Right lobe of liver (tissue), 6 donors: ENCODE results near the gene CPSF2. TPM values are rescaled to one million over a fixed set of nuclear protein-coding genes. Genes with fewer than 3 reads are reported as not detected.

Source experiments
- ATAC-seq, 4 donors: fragments of 200-7000 bp; cut with Tn5 transposase; one replicate each; pipeline ENCODE4 v1.9.1; 2020; ENCODE audit warnings: mild to moderate bottlenecking in 4 of 4, moderate library complexity in 4 of 4
- DNase-seq, 3 donors: peaks; one replicate each; pipeline ENCODE4 v3.0.0-alpha.2; 2020
- H3K27ac ChIP-seq, 3 donors: fragments of 200-600 bp; one replicate each; pipeline ENCODE4 v1.8.0; 2022
- H3K27me3 ChIP-seq, 2 donors: fragments of 200-600 bp; one replicate each; pipeline ENCODE4 v1.8.0; 2022
- H3K36me3 ChIP-seq, 4 donors: fragments of 200-600 bp; sonication (generic) in 1 of 4; one replicate each; pipeline versions ENCODE4 v1.5.1 to v1.8.0; 2017 to 2022; ENCODE audit warnings: control low read depth in 1 of 4
- H3K4me1 ChIP-seq, 4 donors: fragments of 200-600 bp; sonication (generic) in 1 of 4; one replicate each; pipeline versions ENCODE4 v1.5.1 to v1.8.0; 2017 to 2022; ENCODE audit warnings: control low read depth in 1 of 4
- H3K4me3 ChIP-seq, 3 donors: fragments of 200-600 bp; one replicate each; pipeline ENCODE4 v1.8.0; 2022
- H3K9me3 ChIP-seq, 4 donors: fragments of 200-600 bp; sonication (generic) in 1 of 4; one replicate each; pipeline versions ENCODE4 v1.5.1 to v1.8.0; 2017 to 2022; ENCODE audit warnings: control low read depth in 1 of 4
- POLR2A ChIP-seq: fragments of 450-650 bp; IDR thresholded peaks from one replicate; pipeline ENCODE4 v1.6.1; 2017; ENCODE audit warnings: antibody characterized with exemption, mild to moderate bottlenecking
- whole genome bisulfite sequencing: methylation state at CpG from one replicate; pipeline ENCODE4 v1.1.6; 2018; ENCODE audit warnings: low coverage, low lambda C conversion rate; ENCODE audit not compliant: insufficient coverage; ENCODE audit errors: missing lambda C conversion rate; 5-methylcytosine and 5-hydroxymethylcytosine counted together
- intact Hi-C, 2 donors: fragments of 100-400 bp; cut with DNase I; formaldehyde crosslinking; loops; one replicate each; pipeline versions ENCODE4 v1.11.2 to v1.14.1; 2022
- total RNA-seq, 6 experiments: library from RNA; depleted of rRNA in 2 of 6; stranded (reverse); fragments of >200 nt in 2 of 6; fragmentation: NEBNext Ultra II Directional in 3 of 6; extraction: Animal tissue kit (Norgen Biotek cat#: 25700) in 3 of 6; gene quantifications; one replicate each; pipeline versions ENCODE4 v1.1.0 to v1.2.4, GENCODE V29; 2016 to 2023
- TF ChIP-seq, protein P1 (sequence below), 4 donors: fragments of 200-600 bp in 3 of 4; fragments of 450-650 bp in 1 of 4; IDR thresholded peaks; one replicate each; pipeline versions ENCODE4 v1.5.1 to v1.8.0; 2016 to 2022; ENCODE audit warnings: antibody characterized with exemption in 4 of 4, mild to moderate bottlenecking in 2 of 4
- donor health status: DM: no; HTN: yes; CAD: no.
- donor health status: DM: no; HTN: no; CAD: no.
- donor health status: DM: no; HTN: no; CAD: no.
- donor health status: DM: no; HTN: yes; CAD: no.
- donor health status: DM: no; HTN: yes; CAD: no.

Gene CPSF2
- total RNA-seq, 6 experiments from 2014 or later, result 23.4 to 28.2 (median 25.9) TPM

DNA sequence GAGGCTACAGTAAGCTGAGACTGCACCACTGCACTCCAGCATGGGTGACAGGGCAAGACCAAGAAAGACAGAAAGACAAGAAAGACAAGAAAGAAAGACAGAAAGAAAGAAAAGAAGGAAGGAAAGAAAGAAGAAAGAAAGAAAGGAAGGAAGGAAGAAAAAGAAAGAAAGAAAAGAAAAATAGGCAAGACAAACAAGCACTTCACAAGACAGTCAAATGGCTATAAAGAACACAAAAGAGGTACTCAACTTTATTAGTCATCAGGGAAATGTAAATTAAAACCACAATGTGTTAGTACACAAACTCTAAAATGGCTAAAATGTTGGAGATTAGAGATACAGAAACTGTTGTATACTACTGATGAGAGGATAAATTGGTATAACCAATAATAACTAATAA, 22.0 kb upstream of the CPSF2 start:
- no peak overlapping the region for H3K27ac ChIP-seq
- ATAC-seq, result no peak
- H3K27me3 ChIP-seq, result no peaks in the 10 kb centered on the region
- no peak overlapping the region for H3K4me3 ChIP-seq
- H3K9me3 ChIP-seq, result no peaks in the 10 kb centered on the region
- intact Hi-C loops, result no loop called here
- no peak for DNase-seq
- peaks cover 0 to 10% (median 0%) of the 10 kb centered on the region in 4 donors for H3K4me1 ChIP-seq
- no peak for TF ChIP-seq POLR2A
- TF ChIP-seq, protein P1, sequence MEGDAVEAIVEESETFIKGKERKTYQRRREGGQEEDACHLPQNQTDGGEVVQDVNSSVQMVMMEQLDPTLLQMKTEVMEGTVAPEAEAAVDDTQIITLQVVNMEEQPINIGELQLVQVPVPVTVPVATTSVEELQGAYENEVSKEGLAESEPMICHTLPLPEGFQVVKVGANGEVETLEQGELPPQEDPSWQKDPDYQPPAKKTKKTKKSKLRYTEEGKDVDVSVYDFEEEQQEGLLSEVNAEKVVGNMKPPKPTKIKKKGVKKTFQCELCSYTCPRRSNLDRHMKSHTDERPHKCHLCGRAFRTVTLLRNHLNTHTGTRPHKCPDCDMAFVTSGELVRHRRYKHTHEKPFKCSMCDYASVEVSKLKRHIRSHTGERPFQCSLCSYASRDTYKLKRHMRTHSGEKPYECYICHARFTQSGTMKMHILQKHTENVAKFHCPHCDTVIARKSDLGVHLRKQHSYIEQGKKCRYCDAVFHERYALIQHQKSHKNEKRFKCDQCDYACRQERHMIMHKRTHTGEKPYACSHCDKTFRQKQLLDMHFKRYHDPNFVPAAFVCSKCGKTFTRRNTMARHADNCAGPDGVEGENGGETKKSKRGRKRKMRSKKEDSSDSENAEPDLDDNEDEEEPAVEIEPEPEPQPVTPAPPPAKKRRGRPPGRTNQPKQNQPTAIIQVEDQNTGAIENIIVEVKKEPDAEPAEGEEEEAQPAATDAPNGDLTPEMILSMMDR (IDR thresholded peaks at IDR 0.05), result no peak
- H3K36me3 ChIP-seq, result peaks cover 0 to 10% (median 3%) of the 10 kb centered on the region in 4 donors

DNA sequence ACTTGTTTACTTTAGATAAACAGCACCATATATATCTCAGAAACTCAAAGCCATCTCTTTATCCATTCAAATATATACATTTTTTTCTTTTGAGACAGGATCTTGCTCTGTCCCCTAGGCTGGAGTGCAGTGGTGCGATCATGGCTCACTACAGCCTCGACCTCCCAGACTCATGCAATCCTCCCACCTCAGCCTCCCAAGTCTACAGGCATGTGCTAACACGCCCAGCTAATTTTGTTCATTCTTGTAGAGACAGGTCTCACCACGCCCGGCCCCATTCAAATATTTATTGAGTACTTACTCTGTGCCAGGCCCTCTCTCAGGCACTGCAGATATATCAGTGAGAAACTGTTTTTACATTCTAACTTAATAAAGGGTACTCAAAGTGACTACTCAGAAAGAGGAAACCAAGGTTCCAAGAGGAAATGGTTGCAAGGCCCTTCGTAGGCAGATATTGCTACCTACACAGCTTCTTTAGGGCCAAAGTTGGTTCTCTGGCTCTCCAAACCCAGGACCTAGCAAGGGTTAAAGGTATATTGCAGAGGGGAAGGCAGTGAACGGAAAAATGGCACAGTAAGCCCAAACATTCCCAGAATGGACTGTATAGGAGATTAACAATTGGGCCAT, 18.3 kb upstream of the CPSF2 start:
- Histone ChIP-seq H3K4me1 (peaks cover 0 to 18% (median 2%) of the 10 kb centered on the region in 4 donors), H3K27me3 (no peaks in the 10 kb centered on the region), H3K36me3 (no peaks in the 10 kb centered on the region), H3K27ac (no peak overlapping the region), H3K4me3 (no peak overlapping the region), H3K9me3 (no peaks in the 10 kb centered on the region)
- no peak for DNase-seq
- TF ChIP-seq, protein P1 (IDR thresholded peaks at IDR 0.05), result no peak
- no peak for TF ChIP-seq POLR2A
- intact Hi-C loops, result no loop called here
- ATAC-seq, result no peak
- 80% methylated on average over 7 of the region's 7 CpGs for WGBS

DNA sequence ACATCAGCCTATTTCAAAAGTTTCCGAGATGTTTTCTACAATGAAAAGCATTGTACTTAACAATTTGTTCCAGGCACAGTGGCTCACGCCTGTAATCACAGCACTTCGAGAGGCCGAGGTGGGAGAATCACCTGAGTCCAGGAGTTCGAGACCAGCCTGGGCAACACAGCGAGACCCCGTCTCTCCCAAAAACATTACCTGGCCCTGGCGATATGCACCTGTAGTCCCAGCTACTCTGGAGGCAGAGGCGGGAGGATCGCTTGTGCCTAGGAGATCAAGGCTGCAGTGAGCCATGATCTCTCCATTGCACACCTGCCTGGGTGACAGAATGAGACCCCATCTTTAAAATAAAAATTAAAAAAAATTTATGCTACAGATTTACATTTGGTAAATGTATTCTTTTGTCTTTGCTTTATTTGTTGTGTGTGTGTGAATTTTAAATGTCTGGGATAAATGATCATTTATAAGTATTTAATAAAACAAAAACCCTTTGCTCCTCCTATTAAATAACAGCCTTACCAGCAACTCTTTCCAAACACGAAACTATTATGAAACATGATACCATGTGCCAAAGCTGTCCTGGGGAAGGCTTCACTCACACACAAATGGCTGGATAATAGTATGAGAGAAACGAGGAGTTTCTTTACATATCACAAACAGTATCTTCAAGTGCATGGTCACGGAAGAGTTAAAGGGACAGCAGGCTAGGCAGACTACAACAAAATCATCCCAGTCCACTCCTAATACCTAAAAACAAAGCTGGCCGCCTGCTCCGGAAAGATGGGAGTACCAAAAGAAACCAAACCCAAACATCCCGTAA, 16.5 kb upstream of the CPSF2 start:
- Histone ChIP-seq H3K27ac (peak overlapping the region; percentile 84 to 88 (median 86)), H3K4me3 (peak overlapping the region; percentile 93 to 99 (median 99)), H3K36me3 (no peaks in the 10 kb centered on the region), H3K4me1 (peaks cover 0 to 18% (median 2%) of the 10 kb centered on the region in 4 donors), H3K27me3 (no peaks in the 10 kb centered on the region), H3K9me3 (no peaks in the 10 kb centered on the region)
- DNase-seq (no peak), ATAC-seq (peak; percentile 2 to 21 (median 6))
- WGBS, result 51% methylated on average over 16 of the region's 16 CpGs
- TF ChIP-seq, protein P1 (IDR thresholded peaks at IDR 0.05), result no peak
- no peak for TF ChIP-seq POLR2A
- intact Hi-C loops, result no loop called here

DNA sequence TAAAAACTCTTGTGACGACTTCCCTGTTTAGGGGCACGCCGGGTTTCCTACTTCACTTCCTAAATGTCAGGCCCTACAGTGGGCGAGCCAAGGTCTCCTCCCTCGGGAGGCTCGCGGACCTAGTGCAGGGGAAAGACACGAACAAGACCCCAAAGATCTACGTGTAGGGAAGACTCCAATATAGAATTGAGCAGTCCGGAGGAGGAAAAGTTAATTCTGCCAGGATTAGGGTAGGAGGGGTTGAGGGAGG, 16.0 kb upstream of the CPSF2 start:
- ATAC-seq, result peak; percentile 15 to 33 (median 26)
- Histone ChIP-seq H3K4me3 (peak overlapping the region; percentile 93 to 99 (median 99)), H3K4me1 (peaks cover 0 to 18% (median 2%) of the 10 kb centered on the region in 4 donors), H3K36me3 (no peaks in the 10 kb centered on the region), H3K27ac (peak overlapping the region; percentile 84 to 88 (median 86)), H3K9me3 (no peaks in the 10 kb centered on the region), H3K27me3 (no peaks in the 10 kb centered on the region)
- TF ChIP-seq, protein P1 (IDR thresholded peaks at IDR 0.05), result no peak
- TF ChIP-seq POLR2A, result no peak
- intact Hi-C loops, result no loop called here
- 0% methylated on average over 10 of the region's 10 CpGs for WGBS
- peak; percentile 43 to 62 (median 53) for DNase-seq
